GM19351 (cell line): Measurements from ENCODE around the gene ECHDC3.

Experiments used
- ATAC-seq: cut with Tn5 transposase; IDR thresholded peaks from one replicate; pipeline ENCODE4 v1.9.1; 2021; ENCODE audit warnings: mild to moderate bottlenecking, moderate library complexity; ENCODE audit not compliant: unreplicated experiment

Gene ECHDC3

DNA sequence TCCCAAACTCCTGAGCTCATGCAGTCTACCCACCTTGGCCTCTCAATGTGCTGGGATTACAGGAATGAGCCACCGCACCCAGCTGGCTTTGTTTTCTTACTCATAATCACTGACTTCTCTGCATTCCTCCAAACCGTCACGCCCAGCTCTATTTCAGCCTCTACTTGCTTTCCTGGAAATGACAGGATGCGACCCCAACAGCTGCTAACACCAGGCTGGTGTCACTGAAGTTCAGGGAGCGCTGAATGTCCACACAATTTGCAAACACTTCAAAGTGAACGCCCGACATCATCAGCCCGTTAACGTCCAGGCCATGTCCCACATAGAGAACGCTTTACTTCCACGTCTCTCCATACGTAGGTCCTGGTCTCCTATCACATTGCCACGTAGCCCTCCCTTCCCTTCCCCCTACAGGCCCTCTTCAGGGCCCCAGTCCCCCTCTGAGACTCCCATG lies 68.2 kb downstream of the ECHDC3 start:
- ATAC-seq = no peak

DNA sequence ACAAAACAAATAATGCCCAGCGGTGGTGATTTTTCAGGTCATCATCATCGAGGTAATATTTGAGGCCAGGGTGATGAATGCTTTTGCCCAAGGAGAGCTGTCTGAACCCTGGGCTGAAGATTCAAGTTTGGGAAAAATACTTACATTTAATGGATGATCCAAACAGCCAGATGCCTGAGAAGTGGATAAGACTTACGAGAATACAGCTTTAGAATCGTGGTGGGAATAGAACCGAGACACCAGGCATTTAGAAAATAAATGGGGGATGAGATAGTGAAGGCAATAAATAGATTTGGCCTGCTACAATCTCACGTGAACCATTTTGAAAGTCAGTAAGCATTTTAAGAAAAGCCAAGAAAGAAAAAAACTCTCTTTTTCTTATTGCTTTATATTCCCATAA lies 68.8 kb downstream of the ECHDC3 start:
- no peak for ATAC-seq

DNA sequence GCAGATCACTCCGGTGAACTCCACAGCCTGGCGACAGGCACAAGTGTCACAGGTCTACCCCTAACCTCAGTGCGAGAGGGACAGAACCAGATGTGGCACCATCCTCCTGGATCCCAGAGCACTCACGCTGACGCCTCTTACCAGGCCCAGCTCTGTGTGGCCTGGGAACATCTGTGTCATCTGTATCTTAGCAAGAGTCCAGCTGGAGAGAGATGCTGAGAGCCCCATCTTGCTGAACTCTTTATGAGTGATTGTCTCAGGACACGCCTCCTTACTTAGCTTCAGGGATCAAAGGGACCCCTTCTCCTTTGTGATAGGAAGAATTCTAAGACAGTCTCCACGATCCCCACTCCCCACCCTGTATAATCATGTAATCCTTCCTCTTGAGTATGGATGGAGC lies 71.0 kb downstream of the ECHDC3 start:
- ATAC-seq = no peak
